ENCODE data around the gene POLR2A.
"Not testable (repeated sequence)": the region's sequence is repeated elsewhere in the genome, so short reads cannot be mapped to it uniquely, and the experiment has no call there.

DNA sequence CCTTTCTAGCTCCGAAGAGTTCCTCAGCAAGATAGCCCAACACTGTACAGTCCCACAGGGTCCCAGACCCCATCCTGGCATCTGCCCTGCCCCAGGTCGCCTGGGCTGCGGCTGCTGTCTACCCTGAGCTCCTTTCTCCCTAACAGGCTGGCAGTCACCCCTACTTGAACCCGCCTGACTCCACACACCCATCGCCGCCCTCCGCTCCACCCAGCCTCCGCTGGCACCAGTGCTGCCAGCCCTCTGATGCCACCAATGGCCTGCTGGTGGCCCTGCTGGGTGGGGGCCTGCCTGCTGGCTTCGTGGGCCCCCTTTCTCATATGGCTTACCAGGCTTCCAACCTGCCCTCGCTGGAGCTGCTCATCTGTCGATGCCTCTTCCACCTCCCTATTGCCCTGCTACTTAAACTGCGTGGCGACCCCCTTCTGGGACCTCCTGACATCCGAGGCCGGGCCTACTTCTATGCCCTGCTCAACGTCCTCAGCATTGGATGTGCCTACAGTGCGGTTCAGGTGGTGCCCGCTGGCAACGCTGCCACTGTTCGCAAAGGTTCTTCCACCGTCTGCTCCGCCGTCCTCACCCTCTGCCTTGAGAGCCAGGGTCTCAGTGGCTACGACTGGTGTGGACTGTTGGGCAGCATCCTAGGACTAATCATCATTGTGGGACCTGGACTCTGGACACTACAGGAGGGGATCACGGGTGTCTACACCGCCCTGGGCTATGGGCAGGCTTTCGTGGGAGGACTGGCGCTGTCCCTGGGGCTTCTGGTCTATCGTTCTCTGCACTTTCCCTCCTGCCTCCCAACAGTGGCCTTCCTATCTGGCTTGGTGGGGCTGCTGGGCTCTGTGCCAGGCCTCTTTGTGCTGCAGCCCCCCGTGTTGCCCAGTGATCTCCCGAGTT, 2.1 kb upstream of the POLR2A start:
- not testable (repeated sequence) for TF ChIP-seq FOXM1 (IDR thresholded peaks at IDR 0.05; ENCODE audit: low read depth, low read length); RAD21 (IDR thresholded peaks at IDR 0.05; ENCODE audit: insufficient read depth, low read depth, low read length); RAD51 (IDR thresholded peaks at IDR 0.05); NFIC (IDR thresholded peaks at IDR 0.05; ENCODE audit: low read depth, low read length)
- TF ChIP-seq, protein P1, sequence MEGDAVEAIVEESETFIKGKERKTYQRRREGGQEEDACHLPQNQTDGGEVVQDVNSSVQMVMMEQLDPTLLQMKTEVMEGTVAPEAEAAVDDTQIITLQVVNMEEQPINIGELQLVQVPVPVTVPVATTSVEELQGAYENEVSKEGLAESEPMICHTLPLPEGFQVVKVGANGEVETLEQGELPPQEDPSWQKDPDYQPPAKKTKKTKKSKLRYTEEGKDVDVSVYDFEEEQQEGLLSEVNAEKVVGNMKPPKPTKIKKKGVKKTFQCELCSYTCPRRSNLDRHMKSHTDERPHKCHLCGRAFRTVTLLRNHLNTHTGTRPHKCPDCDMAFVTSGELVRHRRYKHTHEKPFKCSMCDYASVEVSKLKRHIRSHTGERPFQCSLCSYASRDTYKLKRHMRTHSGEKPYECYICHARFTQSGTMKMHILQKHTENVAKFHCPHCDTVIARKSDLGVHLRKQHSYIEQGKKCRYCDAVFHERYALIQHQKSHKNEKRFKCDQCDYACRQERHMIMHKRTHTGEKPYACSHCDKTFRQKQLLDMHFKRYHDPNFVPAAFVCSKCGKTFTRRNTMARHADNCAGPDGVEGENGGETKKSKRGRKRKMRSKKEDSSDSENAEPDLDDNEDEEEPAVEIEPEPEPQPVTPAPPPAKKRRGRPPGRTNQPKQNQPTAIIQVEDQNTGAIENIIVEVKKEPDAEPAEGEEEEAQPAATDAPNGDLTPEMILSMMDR (IDR thresholded peaks at IDR 0.05 in 2 of 3, conservative IDR thresholded peaks at IDR 0.05 in 1 of 3; ENCODE audit: control insufficient read depth in 2 of 3, extremely low read depth in 1 of 3, insufficient read depth in 1 of 3, low read depth in 3 of 3, low read length in 3 of 3), result not testable (repeated sequence)

All from GM12878 (cell line).